Activated T-helper 17 cell treated with anti-CD3 and anti-CD28 coated beads, Interleukin-2, amount 50 U/mL, for 72 hours (primary cell): ENCODE data around the gene AFAP1. TPM values are rescaled to one million over a fixed set of nuclear protein-coding genes. Genes with fewer than 3 reads are reported as not detected.
A peak's percentile ranks its signal among the peaks of the same experiment; 100 is the strongest.

ENCODE experiments used
- ATAC-seq: fragments of 150-1000 bp; cut with Tn5 transposase; replicated peaks from 2 replicates; pipeline ENCODE4 v1.10.0; 2021; ENCODE audit warnings: mild to moderate bottlenecking, moderate library complexity
- H3K27ac Mint-ChIP-seq: one replicate; pipeline ENCODE4 v1.8.0; 2022; ENCODE audit warnings: mixed read lengths
- H3K27me3 Mint-ChIP-seq: one replicate; pipeline ENCODE4 v1.8.0; 2022; ENCODE audit warnings: mixed read lengths
- H3K36me3 Mint-ChIP-seq: one replicate; pipeline ENCODE4 v1.8.0; 2022; ENCODE audit warnings: low read depth, mild to moderate bottlenecking, mixed read lengths
- H3K4me1 Mint-ChIP-seq: one replicate; pipeline ENCODE4 v1.8.0; 2022; ENCODE audit warnings: mixed read lengths
- H3K4me3 Mint-ChIP-seq: one replicate; pipeline ENCODE4 v1.8.0; 2022; ENCODE audit warnings: mild to moderate bottlenecking, mixed read lengths
- H3K9me3 Mint-ChIP-seq: one replicate; pipeline ENCODE4 v1.8.0; 2022; ENCODE audit warnings: mixed read lengths
- total RNA-seq, 2 donors: library from RNA; stranded (reverse); gene quantifications; one replicate each; pipeline ENCODE4 v1.2.3, GENCODE V29; 2022

Gene AFAP1
- total RNA-seq, 2 donors from 2014 or later: 20.1 to 29.8 TPM

DNA sequence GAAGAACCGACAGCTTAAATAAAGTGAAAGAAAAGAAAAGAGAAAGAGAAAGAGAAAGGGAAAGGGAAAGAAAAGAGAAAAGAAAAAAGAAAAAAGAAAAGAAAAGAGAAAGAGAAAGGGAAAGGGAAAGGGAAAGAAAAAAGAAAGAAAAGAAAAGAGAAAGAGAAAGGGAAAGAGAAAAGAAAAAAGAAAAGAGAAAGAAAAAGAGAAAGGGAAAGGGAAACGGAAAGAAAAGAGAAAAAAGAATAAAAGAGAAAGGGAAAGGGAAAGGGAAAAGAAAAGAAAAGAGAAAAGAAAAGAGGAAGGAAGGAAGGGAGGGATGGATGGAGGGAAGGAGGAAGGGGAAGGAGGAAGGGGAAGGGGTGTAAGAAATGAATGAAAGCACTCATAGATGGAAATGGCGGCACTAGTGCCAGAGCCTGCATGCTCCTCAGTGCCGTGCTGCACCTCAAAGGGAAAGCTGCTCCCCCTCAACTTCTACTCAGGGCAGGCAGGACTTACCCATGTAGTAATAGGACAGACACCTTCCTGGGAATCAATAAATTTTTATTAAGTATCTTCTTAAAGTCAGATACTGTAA is 70.7 kb downstream of the AFAP1 start:
- Mint-ChIP-seq H3K36me3 (peaks cover 27% of the 10 kb centered on the region), H3K4me3 (peak overlapping the region; percentile 69)

DNA sequence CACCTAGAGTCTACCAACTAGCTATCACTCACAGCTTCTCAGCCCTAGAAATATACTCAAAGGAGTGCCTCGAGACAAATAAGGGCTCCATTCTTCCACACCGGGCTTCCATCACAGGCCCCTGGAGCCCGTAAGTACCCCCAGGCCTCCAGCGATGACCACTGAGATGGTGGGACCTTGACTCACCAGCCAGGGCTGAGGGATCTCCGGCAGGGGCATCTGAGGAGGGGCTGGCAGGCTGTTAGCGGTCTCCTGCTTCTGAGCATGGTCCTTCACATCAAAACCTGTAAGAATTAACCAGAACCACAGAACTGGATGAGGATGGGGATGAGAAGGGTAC is 71.3 kb downstream of the AFAP1 start:
- no peaks in the 10 kb centered on the region for H3K27me3 Mint-ChIP-seq
- H3K4me3 Mint-ChIP-seq: peak overlapping the region; percentile 69
- peaks cover 7% of the 10 kb centered on the region for H3K9me3 Mint-ChIP-seq
- ATAC-seq: no peak
- H3K27ac Mint-ChIP-seq: peak overlapping the region; percentile 84
- H3K36me3 Mint-ChIP-seq: peaks cover 32% of the 10 kb centered on the region
- H3K4me1 Mint-ChIP-seq: peaks cover 23% of the 10 kb centered on the region

More for the DNA sequence above, 70.7 kb downstream of the AFAP1 start:
- Mint-ChIP-seq H3K4me1 (peaks cover 23% of the 10 kb centered on the region), H3K9me3 (peaks cover 2% of the 10 kb centered on the region), H3K27ac (peak overlapping the region; percentile 84), H3K27me3 (no peaks in the 10 kb centered on the region)
- no peak for ATAC-seq

DNA sequence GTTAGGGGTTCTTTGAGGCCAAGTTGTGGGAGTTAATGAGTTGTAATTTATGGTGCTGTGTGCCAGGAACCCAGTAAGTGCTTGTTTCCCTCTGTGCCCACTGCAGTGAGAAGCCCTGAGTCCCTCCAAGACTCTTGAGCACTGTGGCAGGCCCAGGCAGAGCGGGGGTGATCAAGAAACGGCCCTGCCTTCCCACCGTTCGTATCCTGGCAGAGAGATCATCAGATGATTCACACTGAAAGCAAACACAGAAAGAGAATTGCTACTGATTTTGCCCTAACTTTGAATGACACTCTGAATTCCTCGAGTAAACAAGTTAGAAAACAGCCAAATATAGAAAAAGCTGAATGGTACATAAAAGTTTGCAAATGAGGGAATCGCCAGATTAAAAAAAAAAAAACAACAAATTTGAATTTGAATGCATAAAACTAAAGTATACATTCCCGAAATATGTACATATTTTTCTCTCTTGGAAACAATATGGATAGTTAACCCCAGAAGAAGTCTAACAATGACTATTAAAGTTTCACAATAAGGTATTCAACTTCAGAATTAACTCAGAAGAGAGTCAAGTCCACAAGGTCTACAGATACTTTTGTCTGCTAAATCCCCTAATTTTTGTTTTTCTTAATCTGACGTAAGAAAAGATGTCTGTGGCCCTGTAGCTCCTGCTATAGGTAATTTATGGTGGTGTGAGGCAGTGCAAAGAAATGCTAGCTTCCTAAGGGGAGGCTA is 71.8 kb downstream of the AFAP1 start:
- ATAC-seq: peak; percentile 80
- H3K4me3 Mint-ChIP-seq: peak overlapping the region; percentile 69
- peak overlapping the region; percentile 84 for H3K27ac Mint-ChIP-seq
- H3K9me3 Mint-ChIP-seq: peaks cover 7% of the 10 kb centered on the region
- peaks cover 22% of the 10 kb centered on the region for H3K4me1 Mint-ChIP-seq
- H3K27me3 Mint-ChIP-seq: no peaks in the 10 kb centered on the region
- peaks cover 32% of the 10 kb centered on the region for H3K36me3 Mint-ChIP-seq

DNA sequence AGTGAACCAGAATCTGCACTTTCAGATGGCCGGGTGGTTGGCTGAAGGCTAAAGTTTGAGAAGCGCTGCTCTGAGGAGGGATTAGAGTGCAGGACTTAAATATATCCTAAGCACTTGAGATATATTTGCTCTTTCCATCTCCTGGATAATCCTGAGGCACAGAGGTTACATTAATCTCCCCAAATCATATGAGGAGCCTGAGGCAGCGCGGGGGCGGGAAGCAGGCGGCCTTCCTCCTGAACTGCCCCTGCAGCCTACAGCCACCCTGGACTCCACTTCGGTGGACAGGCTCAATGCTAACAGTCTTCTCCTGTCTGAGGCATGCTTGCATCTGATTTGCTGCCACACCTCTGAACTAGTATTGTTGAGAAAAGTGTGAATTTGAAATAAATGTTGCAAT is 72.5 kb downstream of the AFAP1 start:
- Mint-ChIP-seq H3K27me3 (no peaks in the 10 kb centered on the region), H3K4me3 (peak overlapping the region; percentile 69), H3K27ac (peak overlapping the region; percentile 84), H3K9me3 (peaks cover 7% of the 10 kb centered on the region), H3K36me3 (peaks cover 32% of the 10 kb centered on the region), H3K4me1 (peaks cover 22% of the 10 kb centered on the region)
- no peak for ATAC-seq

DNA sequence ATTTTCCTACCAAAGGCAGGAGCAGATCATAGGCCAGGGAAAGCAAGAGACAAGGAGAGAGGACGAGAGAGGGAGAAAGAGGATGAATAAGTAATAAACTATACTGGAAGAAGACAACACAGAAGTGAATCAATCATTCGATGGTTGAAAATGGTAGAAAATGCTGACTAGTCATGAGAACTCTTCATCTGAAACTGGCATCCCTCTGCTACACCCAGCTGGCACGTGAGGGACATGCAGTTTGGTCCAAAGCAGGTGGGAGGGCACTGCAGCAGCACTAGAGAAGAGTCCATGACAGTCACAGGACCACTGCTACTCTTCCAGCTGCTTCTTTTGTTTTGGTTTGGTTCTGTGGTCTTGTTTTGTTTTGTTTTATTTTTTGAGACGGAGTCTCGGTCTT is 74.1 kb downstream of the AFAP1 start:
- Mint-ChIP-seq H3K27ac (no peak overlapping the region), H3K27me3 (no peaks in the 10 kb centered on the region), H3K36me3 (peaks cover 32% of the 10 kb centered on the region), H3K4me3 (no peak overlapping the region), H3K4me1 (peaks cover 22% of the 10 kb centered on the region), H3K9me3 (peaks cover 7% of the 10 kb centered on the region)
- no peak for ATAC-seq

DNA sequence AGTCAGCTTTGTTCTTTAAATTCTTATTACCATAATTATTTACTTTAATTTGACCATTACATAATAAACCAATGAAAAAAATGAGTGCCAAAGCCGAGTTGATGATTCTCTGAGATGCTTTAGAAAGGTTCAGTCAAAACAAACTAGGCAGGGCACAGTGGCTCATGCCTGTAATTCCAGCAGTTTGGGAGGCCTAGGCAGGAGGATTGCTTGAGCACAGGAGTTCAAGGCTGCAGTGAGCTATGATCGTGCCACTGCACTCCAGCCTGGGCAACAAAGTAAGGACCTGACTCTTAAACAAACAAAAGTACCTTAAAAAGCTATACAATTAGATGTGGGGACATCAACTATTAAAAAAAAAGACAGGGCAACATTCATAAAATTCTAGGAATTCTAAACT is 75.0 kb downstream of the AFAP1 start:
- peaks cover 22% of the 10 kb centered on the region for H3K4me1 Mint-ChIP-seq
- ATAC-seq: peak; percentile 13
- H3K27ac Mint-ChIP-seq: peak overlapping the region; percentile 92
- peaks cover 7% of the 10 kb centered on the region for H3K9me3 Mint-ChIP-seq
- H3K36me3 Mint-ChIP-seq: peaks cover 30% of the 10 kb centered on the region
- H3K4me3 Mint-ChIP-seq: no peak overlapping the region
- H3K27me3 Mint-ChIP-seq: no peaks in the 10 kb centered on the region

DNA sequence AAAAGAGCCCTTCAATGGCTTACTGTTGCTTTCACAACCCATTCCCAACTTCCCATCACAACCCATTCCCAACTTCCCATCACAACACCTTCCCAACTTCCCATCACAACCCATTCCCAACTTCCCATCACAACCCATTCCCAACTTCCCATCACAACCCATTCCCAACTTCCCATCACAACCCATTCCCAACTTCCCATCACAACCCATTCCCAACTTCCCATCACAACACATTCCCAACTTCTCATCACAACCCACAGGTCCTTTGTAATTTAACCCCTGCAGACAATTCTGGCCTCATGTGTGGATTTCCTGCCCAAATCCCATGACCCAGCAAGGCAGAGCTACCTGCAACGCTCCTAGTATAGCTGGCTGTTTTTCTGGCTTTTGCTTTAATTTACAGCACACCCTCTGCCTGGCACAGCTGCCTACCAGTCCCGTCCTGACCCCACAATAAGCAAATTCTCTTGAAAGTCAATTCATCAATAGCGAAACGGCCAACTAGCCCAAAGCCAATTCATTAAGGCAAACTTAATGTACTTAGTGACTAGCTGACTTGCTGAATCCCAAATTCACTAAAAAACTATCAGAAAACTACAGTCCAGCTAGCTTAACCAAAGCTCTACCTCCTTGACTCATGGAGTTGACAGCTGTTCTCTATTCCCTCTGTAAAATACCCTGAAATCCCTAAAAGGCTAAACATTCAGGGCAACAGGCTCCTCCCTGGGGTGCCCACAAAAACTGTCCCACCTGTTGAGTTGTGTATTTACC is 75.6 kb downstream of the AFAP1 start:
- peak; percentile 60 for ATAC-seq

DNA sequence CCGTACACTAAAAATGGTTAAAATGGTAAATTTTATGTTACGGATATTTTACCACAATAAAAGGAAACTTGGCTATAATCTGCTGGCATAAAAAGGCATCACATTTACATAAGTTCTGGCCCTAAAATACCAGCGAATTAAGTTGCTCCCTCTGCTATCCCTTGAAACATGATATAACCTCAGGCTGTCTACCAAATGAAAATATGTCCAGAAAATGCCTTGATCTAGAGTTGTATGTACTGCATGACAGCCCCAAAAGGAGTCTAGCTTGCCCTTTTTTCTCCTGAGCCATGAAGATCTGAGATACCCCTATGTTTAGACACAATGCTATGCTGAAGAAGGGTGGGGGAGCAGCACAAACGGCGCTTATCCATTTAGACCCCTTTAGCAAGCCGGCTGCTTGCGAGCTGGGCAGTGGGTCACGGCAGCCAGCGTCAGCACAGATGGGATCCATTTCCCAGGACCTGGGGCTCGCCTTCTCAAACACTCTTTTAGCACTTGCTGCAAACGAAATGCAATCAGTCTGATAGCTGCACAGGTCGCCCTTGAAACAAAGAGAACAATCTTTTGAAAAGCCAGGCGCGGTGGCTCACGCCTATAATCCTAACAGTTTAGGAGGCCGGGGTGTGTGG is 77.0 kb downstream of the AFAP1 start:
- ATAC-seq: no peak
- no peak overlapping the region for H3K27ac Mint-ChIP-seq
- peaks cover 7% of the 10 kb centered on the region for H3K9me3 Mint-ChIP-seq
- peaks cover 13% of the 10 kb centered on the region for H3K36me3 Mint-ChIP-seq
- H3K27me3 Mint-ChIP-seq: no peaks in the 10 kb centered on the region
- H3K4me1 Mint-ChIP-seq: peaks cover 21% of the 10 kb centered on the region
- H3K4me3 Mint-ChIP-seq: no peak overlapping the region

More for the DNA sequence above, 75.6 kb downstream of the AFAP1 start:
- H3K27ac Mint-ChIP-seq: peak overlapping the region; percentile 92
- peak overlapping the region; percentile 43 for H3K4me3 Mint-ChIP-seq
- H3K27me3 Mint-ChIP-seq: no peaks in the 10 kb centered on the region
- peaks cover 22% of the 10 kb centered on the region for H3K4me1 Mint-ChIP-seq
- H3K9me3 Mint-ChIP-seq: peaks cover 7% of the 10 kb centered on the region
- H3K36me3 Mint-ChIP-seq: peaks cover 25% of the 10 kb centered on the region

DNA sequence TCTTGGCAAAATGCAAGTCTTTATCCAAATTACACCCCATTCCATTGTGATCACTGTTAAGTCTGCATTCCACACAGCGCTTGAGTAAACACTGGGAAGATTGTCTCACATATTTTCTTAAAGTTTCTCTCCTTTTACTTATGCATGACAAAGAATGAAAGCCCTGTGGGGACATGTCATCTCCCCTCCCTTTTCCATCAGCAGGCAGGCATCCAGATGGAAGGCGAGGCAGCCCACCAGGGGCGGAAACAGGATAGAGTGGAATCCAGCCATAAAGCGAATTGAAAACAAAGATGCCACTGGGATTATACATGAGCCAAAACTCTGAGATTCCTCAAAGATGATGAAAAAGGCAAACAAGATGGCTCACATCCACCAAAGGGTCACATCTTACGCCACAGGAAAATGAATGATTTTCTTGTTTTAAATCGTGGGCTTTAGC is 78.2 kb downstream of the AFAP1 start:
- Mint-ChIP-seq H3K27ac (no peak overlapping the region), H3K27me3 (no peaks in the 10 kb centered on the region), H3K4me3 (no peak overlapping the region), H3K9me3 (peaks cover 7% of the 10 kb centered on the region), H3K4me1 (peaks cover 28% of the 10 kb centered on the region), H3K36me3 (peaks cover 16% of the 10 kb centered on the region)
- ATAC-seq: no peak

DNA sequence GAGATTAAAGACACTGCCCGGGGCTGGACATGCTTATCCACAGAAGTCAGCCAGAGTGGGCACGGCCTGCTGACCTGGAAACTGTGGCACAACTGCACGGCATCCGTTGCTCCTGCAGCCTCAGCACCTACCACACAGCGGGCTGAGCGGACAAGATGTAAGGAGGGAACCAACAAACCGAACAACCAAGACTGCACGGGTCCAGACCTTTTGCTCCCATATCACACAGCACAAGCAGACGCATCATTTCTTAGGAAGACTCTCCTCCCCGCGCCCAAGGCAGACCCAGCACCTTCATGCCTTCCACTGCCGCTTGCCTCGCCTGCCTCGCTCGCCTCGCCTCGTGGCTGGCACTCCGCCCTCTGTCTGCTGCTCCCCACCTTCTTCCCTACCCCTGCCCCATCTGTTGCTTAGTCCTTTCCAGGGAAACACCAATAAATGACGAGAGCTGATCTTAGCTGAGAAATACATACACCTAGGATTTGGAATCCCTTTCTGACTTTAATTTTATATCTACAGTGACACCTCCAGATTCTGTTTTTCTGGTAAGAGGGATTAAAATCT is 79.0 kb downstream of the AFAP1 start:
- no peak for ATAC-seq
- H3K27me3 Mint-ChIP-seq: no peaks in the 10 kb centered on the region
- H3K9me3 Mint-ChIP-seq: peaks cover 7% of the 10 kb centered on the region
- H3K27ac Mint-ChIP-seq: no peak overlapping the region
- no peak overlapping the region for H3K4me3 Mint-ChIP-seq
- H3K36me3 Mint-ChIP-seq: peaks cover 16% of the 10 kb centered on the region
- peaks cover 33% of the 10 kb centered on the region for H3K4me1 Mint-ChIP-seq

DNA sequence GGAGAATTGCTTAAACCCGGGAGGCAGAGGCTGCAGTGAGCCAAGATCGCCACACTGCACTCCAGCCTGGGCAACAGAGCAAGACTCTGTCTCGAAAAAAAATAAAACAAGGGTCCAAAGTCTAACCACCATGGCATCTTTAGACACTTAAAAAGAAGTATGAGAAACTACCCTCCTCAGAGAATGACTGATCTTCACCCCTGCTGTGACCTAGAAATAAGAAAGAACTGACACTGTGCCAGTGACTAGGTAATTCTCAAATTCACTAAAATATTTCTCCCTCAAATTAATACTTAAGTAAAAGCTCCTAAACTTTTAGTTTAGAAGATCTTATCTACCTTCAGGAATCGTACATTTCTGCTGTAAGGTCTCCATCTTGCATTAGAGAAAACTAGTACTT is 80.3 kb downstream of the AFAP1 start:
- Mint-ChIP-seq H3K27ac (no peak overlapping the region), H3K4me1 (peaks cover 45% of the 10 kb centered on the region), H3K27me3 (no peaks in the 10 kb centered on the region), H3K9me3 (peaks cover 7% of the 10 kb centered on the region), H3K4me3 (no peak overlapping the region), H3K36me3 (peaks cover 20% of the 10 kb centered on the region)
- ATAC-seq: no peak

DNA sequence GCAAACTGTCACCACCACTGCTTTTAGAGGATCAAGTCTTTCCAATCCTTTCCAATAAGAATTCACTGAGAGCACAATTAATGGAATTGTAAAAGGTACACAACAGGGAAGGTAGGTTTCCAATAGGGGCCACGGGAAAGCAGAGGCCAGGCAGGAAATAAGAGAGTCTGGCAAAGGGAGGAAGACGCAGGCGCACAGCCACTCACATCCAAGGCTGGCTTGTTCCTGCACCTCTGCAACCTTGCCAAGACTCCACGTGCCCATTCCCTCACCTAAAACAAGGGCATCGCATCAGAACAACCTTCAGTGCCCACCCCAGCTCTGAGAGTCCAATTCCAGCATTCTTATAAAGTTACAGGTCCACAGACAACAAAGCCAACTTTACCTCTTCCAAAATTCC is 81.2 kb downstream of the AFAP1 start:
- peaks cover 20% of the 10 kb centered on the region for H3K36me3 Mint-ChIP-seq
- peaks cover 45% of the 10 kb centered on the region for H3K4me1 Mint-ChIP-seq
- no peak for ATAC-seq
- H3K4me3 Mint-ChIP-seq: no peak overlapping the region
- no peaks in the 10 kb centered on the region for H3K9me3 Mint-ChIP-seq
- H3K27me3 Mint-ChIP-seq: no peaks in the 10 kb centered on the region
- H3K27ac Mint-ChIP-seq: no peak overlapping the region

DNA sequence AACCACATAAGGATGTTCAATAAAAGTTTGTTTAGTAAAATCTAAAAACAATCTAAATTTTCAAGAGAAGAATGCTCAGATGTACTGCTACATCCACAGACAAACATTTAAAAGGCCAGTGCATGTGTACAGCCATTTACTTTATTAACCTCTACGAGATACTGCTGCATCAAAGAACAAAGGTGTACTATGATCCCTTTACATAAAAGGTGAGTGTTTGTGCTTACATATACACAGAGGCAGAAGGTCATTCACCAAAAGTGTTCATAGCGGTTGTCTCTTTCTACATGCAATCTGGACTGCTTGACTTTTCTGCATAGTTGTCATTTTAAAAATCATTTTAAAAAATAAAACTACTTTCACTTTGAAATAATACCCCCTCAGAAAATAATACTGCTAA is 81.7 kb downstream of the AFAP1 start:
- Mint-ChIP-seq H3K9me3 (no peaks in the 10 kb centered on the region), H3K27ac (no peak overlapping the region), H3K36me3 (peaks cover 22% of the 10 kb centered on the region), H3K27me3 (no peaks in the 10 kb centered on the region), H3K4me3 (peak overlapping the region; percentile 69), H3K4me1 (peaks cover 47% of the 10 kb centered on the region)
- no peak for ATAC-seq

DNA sequence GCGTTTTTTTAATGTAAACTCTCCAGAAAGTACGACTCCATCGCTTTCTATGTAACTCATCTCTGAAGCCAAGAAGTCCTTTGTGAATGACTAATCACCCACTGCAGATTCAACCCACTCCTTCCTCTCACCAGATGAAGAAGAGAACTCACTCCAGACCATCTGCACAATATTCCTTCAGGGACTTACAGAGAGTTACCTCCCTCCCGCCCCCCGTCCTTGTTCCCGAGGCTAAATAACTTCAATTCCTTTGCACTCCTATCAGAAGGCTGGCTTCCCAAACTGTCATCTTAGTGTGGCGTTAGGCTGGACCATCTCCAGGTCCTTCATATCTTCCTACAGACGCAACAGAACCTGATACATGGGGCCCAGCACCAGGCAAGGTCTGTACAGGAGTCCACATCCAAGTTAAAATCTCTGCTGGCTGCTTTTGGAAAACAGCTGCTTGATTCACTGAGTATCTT is 82.4 kb downstream of the AFAP1 start:
- Mint-ChIP-seq H3K4me1 (peaks cover 55% of the 10 kb centered on the region), H3K36me3 (peaks cover 22% of the 10 kb centered on the region), H3K4me3 (peak overlapping the region; percentile 69), H3K27me3 (no peaks in the 10 kb centered on the region), H3K27ac (peak overlapping the region; percentile 89), H3K9me3 (no peaks in the 10 kb centered on the region)
- ATAC-seq: peak; percentile 68
